GM18907 (cell line): ENCODE data around the gene SHANK2.

Experiments used
- ATAC-seq: cut with Tn5 transposase; IDR thresholded peaks from one replicate; pipeline ENCODE4 v1.9.1; 2021; ENCODE audit warnings: mild to moderate bottlenecking, moderate library complexity; ENCODE audit not compliant: unreplicated experiment

SHANK2 gene

GRCh38 chr11:71222318-71223080 is 29.9 kb downstream of the SHANK2 start:
- no peak for ATAC-seq

- no peak for ATAC-seq
Measured at GRCh38 chr11:71221821-71222220, 30.6 kb downstream of the SHANK2 start.

DNA sequence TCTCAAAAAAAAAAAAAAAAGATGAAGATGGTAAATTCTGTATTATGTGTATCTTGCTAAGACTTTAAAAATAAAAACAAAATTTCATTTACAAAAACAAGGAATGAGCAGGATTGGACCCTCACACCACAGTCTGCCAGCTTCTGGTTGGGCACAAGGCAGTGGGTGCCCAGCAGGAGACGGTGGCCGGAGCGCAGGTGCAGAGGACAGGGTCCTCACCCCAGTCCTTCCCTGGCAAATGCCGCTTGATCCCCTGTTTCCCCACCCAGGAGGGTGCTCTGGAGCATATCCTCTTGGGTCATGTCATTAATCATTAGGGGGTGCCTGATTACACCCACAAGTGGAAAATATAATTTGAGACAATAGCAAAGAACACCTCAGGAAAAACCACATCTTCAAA is 31.2 kb downstream of the SHANK2 start:
- no peak for ATAC-seq

GRCh38 chr11:71218789-71219499 is 33.4 kb downstream of the SHANK2 start:
- no peak for ATAC-seq

GRCh38 chr11:71215425-71215965 is 36.9 kb downstream of the SHANK2 start:
- no peak for ATAC-seq

GRCh38 chr11:71214553-71215424 is 37.6 kb downstream of the SHANK2 start:
- ATAC-seq = no peak

DNA sequence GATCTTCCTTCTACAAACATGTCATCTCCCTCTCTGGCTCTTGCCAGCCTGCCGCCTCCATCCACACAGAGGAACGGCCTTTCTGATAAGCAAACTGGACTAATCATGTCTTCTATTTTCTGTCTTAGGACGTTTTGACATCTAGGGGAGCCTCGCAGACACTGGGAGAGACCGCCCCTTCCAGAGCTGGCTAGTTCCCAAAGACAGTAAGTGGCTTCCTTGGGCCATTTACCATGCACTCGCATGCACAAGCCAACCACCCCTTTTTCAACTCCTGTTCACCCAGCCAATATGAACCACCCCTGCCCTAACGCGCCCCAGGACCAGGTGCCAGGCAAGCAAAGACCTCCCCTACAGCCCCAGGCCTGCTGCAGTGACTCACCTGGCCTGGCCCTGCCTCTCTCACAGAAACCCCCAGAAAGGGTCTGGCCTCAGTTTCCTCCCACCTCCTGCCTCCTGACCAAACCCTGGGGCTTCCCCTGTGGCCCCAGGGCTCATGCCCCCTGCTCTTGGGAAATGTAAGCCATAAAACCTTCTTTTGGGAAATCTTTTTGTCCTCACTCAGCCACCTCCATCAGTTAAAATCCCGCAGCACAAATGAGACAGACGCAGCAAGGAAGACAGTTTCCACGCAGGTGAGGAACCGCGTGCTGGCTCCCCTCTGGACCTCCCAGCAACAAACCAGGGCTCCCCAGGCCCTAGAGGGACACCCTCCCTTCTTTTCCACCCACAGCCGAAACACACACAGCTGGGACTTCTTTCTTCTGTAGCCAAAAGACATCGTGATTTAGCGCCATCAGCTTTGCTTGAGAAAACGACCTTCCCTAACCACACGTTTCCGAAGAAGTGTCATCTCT is 38.5 kb downstream of the SHANK2 start:
- no peak for ATAC-seq

DNA sequence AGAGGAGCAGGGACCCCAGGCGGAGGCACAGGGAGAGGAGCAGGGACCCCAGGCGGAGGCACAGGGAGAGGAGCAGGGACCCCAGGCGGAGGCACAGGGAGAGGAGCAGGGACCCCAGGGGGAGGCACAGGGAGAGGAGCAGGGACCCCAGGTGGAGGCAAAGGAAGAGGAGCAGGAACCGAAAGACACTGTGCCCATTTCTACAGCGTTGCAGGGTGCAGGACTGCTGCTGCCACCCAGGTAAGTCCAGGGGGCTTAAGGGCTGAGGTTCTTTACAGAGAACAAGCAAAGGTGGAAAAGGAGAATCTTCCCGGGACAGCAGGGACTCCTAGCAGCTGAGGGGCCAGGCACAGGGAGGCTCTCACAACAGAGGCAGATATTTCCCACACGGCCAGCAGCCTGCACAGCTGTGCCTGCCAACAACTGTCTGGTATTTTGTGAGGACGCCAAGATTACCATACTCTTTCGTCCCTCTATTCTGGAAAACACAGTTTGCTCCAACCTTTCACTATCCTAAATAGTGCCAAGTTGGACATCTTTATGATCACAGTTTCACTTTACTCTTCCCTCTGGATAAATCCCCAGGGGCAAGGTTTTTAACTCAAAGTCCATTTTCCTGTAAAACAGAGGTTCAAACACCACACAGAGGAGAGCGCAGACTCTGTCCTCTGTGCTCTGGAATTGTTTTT is 39.4 kb downstream of the SHANK2 start:
- no peak for ATAC-seq

DNA sequence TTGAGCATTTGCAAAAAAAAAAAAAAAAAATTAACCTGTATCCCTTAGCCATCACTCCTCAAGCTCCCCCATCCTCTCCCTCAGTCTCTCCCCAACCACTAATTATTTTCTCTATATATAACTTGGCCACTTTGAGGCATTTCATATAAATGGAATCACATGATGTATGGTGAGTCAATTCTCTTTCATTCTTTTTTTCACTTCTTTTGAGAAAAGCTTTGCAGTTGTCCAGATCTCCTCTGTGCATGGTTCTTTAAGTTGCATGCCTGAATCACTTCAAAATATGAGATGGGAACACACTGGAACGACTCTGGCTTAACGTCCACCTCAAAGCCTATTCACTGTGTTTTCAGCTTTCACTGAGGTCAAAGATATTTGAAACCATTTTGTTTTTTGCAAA is 40.7 kb downstream of the SHANK2 start:
- no peak for ATAC-seq

GRCh38 chr11:71210861-71211260 is 41.5 kb downstream of the SHANK2 start:
- ATAC-seq = no peak

DNA sequence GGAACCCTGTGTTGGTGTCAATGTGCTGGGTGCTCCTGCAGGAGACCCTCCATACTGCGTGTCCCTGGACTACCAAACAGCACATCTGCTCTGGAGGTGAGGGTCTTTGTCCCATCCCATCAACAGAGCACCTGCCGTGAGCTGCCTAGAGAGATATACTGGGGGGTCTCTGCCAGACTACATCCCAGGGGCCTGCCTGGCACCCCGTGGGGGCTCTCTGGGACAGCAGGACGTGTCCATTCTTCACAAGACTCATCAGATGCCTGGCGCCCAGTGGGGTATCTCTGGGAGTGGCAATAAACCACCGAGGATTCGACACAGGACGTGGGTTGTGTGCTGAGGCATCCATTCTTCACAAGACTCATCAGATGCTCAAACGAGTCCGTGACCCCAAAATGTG is 42.7 kb downstream of the SHANK2 start:
- ATAC-seq = no peak

DNA sequence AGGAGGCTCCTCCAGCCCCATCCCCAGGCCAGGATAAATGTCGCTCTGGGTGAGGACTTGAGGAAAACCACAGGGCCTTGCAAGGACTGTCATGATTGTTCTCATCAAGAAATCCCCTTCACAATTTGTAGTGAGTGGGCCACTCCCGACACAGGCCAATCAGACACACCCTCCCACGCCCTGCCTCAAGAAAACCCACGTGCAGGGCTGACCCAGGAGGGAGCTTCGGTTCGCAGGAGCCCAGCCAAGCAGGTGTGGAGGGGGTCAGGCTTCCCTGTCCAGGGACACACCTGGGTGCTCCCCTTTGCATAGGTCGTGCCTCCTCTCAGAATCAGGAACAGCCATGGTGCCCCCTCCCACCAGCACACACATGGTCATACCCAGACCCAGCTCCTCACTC is 43.2 kb downstream of the SHANK2 start:
- ATAC-seq = no peak

DNA sequence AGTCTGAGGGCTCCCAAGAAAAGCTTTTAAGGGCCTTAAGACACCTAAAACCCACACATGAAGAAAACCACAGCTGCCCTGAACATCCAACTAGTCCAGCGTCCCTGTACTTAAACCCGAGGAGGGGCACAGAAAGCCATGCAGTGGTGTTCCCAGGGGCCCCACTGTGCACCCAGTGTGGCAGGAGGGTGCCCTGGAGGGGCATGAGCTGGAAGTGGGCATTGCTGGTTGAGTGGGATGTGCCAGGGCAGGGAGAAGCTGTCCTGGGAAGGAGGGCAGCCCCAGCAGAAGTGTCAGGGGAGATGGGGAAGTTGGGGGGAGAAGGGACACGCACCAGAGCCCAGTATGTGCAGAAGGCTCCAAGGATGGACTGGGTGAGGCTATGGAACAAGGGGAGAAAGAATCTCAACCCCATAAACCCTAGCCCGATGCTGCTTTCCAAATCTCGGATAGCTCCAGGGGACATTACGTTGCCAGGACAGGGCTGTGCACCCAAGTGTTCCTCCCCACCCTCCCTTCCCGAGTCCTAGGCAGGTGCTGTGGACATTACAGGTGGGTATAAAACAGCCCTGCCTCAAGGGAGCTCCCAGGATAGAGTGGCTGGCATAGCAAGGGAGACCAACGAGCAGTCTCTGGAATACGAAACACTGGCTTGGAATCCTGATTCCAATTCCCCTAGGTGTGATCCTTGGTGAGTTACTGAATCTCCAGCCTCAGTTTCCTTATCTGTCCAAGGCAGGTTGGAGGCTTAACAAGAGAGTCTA is 44.2 kb downstream of the SHANK2 start:
- ATAC-seq = no peak

GRCh38 chr11:71207563-71207962 is 44.8 kb downstream of the SHANK2 start:
- ATAC-seq = no peak

- no peak for ATAC-seq
Measured at GRCh38 chr11:71206186-71206585, 46.2 kb downstream of the SHANK2 start.

DNA sequence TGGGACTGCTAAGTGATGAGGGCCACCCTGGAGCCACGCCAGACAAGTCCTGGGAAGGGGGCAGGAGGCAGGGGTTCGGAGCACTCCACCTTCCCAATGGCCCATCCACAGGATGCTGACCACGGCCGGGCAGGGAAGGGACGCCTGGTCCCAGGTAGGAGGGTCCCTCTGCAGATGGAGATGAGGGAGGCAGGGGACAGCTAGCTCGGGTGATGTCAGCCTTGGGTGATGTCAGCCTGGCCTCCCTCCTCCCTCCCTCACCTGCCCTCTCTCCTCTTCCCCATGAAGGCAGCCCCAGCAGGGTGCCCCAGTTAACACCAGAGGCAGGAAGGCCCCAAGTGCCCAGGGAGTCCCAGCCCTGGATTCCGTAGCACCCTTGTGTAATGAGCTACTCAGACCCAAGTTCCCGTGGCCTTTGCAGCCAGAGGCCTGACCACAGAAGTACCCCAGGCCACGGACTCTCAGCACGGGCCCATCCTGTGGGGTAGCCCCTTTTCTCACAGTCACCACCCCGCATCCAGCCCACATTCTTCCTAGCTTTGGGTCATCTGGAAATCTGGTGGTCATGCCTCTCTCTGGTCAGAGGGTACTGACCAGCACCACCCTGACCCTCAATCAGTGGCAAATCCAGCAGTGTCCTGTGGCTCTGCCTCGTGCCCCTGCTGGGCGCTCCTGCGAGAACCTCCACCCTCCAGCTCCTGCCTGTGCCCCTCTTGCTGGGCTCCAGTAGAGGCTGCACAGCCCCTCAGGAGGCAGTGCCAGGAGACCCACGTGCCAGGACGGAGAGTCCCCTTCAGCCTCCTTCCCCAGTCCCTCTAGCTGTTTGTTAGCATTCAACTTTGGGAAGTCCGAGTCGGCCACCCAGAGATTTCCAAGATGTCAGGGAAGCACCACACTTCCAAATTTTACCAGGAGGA is 47.4 kb downstream of the SHANK2 start:
- no peak for ATAC-seq

DNA sequence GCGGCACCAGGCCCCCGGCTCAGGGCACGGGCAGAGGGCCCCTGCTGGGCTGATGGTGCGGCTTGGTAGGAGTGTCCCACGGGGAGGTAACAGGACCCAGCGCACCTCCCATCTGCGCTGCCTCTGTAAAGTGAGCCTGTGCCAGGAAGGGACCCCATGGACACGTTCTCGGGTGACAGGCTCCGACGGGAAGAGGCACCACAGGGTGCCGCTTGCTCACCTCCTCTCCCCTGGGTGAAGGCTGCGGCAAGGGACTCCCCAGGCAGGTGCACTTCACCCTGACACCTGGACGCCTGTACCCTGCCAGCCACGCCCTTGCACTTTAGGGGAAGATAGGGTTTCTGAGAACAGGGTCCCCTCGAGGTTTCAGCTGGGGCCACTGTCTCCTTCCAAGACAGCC is 48.1 kb downstream of the SHANK2 start:
- no peak for ATAC-seq

DNA sequence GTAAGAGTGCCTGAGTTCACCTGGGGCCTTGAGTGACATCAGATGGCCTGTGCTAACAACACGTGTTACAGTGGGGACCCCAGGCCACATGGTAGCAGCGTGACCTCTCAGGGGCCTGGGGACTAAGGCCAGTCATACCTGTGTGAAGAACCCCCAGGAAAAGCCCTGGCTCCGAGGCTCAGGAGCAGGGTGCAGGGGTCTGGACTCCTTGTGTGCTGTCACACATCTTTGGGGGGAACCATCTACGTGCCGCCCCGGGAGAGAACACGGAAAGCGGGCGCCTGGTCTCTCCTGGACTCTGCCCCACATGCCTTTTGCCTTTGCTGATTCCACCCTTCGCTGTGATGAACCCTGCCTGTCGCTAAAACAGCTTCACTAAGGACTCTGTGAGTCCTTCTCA is 48.7 kb downstream of the SHANK2 start:
- no peak for ATAC-seq
